Hepatocyte (in vitro differentiated cells): ENCODE results near the gene ANO9. TPM values are rescaled to one million over a fixed set of nuclear protein-coding genes. Genes with fewer than 3 reads are reported as not detected.

Experiments
- DNase-seq: peaks from one replicate; pipeline ENCODE4 v3.0.0-alpha.2; 2016; ENCODE audit warnings: low spot score
- H2AFZ ChIP-seq: fragments of 200-600 bp; sonication (generic); 2 replicates; pipeline ENCODE4 v1.6.0; 2016; ENCODE audit warnings: antibody characterized with exemption, mild to moderate bottlenecking
- H3K27ac ChIP-seq: fragments of 200-600 bp; sonication (generic); 2 replicates; pipeline ENCODE4 v1.5.1; 2016; ENCODE audit warnings: mild to moderate bottlenecking
- H3K27me3 ChIP-seq: fragments of 200-600 bp; sonication (generic); 2 replicates; pipeline ENCODE4 v1.6.1; 2016
- H3K36me3 ChIP-seq: fragments of 200-600 bp; sonication (generic); replicated peaks from 2 replicates; pipeline ENCODE4 v1.5.1; 2016; ENCODE audit warnings: low read depth; ENCODE audit not compliant: insufficient read depth
- H3K4me1 ChIP-seq: fragments of 200-600 bp; sonication (generic); 2 replicates; pipeline ENCODE4 v1.5.1; 2016; ENCODE audit warnings: mild to moderate bottlenecking, moderate library complexity; ENCODE audit not compliant: insufficient read depth
- H3K4me2 ChIP-seq: fragments of 200-600 bp; sonication (generic); 2 replicates; pipeline ENCODE4 v1.6.0; 2016
- H3K4me3 ChIP-seq: fragments of 200-600 bp; sonication (generic); 2 replicates; pipeline ENCODE4 v1.5.1; 2016; ENCODE audit warnings: mild to moderate bottlenecking
- H3K79me2 ChIP-seq: fragments of 200-600 bp; sonication (generic); 2 replicates; pipeline ENCODE4 v1.6.0; 2017; ENCODE audit warnings: mild to moderate bottlenecking
- H3K9me2 ChIP-seq: fragments of 200-600 bp; sonication (generic); replicated peaks from 2 replicates; pipeline ENCODE4 v1.6.0; 2017; ENCODE audit warnings: mild to moderate bottlenecking; ENCODE audit not compliant: insufficient read depth
- H3K9me3 ChIP-seq: fragments of 200-600 bp; sonication (generic); 2 replicates; pipeline ENCODE4 v1.5.1; 2016; ENCODE audit warnings: low read depth, mild to moderate bottlenecking
- H4K20me1 ChIP-seq: fragments of 200-600 bp; sonication (generic); 2 replicates; pipeline ENCODE4 v1.6.0; 2016; ENCODE audit warnings: mild to moderate bottlenecking; ENCODE audit not compliant: insufficient read depth, poor library complexity, severe bottlenecking
- CTCF ChIP-seq: fragments of 200-600 bp; sonication (generic); IDR thresholded peaks from 2 replicates; pipeline ENCODE4 v1.5.1; 2016; ENCODE audit warnings: antibody characterized with exemption, mild to moderate bottlenecking; ENCODE audit not compliant: poor library complexity
- EZH2 ChIP-seq: fragments of 200-600 bp; sonication (generic); IDR thresholded peaks from 2 replicates; pipeline ENCODE4 v1.6.1; 2016; ENCODE audit warnings: antibody characterized with exemption, mild to moderate bottlenecking, borderline replicate concordance
- EZH2phosphoT487 ChIP-seq: fragments of 200-600 bp; sonication (generic); IDR thresholded peaks from one replicate; pipeline ENCODE4 v1.6.1; 2018; ENCODE audit warnings: antibody characterized with exemption, mild to moderate bottlenecking, low read depth, moderate library complexity; ENCODE audit not compliant: unreplicated experiment, severe bottlenecking
- WGBS: methylation state at CpG from one replicate; pipeline ENCODE4 v1.1.6; 2016; ENCODE audit warnings: low lambda C conversion rate; ENCODE audit errors: missing lambda C conversion rate; 5-methylcytosine and 5-hydroxymethylcytosine counted together
- polyA plus RNA-seq: library from polyadenylated mRNA; unstranded; fragments of >200 nt; fragmentation: Nextera tagmentation; extraction: Ambion mirVana; gene quantifications from 2 replicates; pipeline ENCODE4 v1.2.1, GENCODE V29; 2016
- total RNA-seq: library from RNA; depleted of rRNA; stranded (reverse); fragments of >200 nt; gene quantifications from 2 replicates; pipeline ENCODE4 v1.2.3, GENCODE V29; 2014

ANO9 gene
- total and polyA plus RNA-seq, 2 experiments from 2014 or later = 21.2 to 35.7 TPM

DNA sequence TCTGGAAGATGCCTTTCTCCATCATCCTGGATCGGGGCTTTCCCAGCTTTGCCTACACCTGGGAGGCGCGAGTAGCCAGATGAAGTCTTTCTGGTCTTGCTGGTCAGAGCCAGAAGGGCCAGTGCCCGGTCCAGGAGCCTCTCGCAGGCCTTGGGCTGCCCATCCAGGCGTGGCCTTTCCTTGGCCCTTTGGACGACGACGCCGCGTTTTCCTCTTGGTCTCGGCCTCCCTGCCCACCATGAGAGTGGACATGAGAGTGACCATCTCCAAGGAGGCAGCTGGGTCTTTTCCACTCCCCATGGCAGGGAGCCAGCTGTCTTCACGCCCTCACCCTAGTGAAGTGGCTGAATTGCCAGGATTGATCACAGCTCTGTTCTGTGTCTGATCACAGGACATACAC lies 11.8 kb upstream of the ANO9 start:
- Histone ChIP-seq H2AFZ (no peak overlapping the region), H3K27me3 (no peaks in the 10 kb centered on the region), H3K9me3 (no peaks in the 10 kb centered on the region), H3K79me2 (peaks cover 76% of the 10 kb centered on the region), H3K4me3 (no peak overlapping the region), H3K27ac (no peak overlapping the region), H3K4me2 (no peak overlapping the region), H3K4me1 (peaks cover 21% of the 10 kb centered on the region), H4K20me1 (peaks cover 6% of the 10 kb centered on the region), H3K36me3 (no peaks in the 10 kb centered on the region), H3K9me2 (no peaks in the 10 kb centered on the region)
- DNase-seq = no peak
- 97% methylated on average over 12 of the region's 13 CpGs for WGBS
- TF ChIP-seq EZH2phosphoT487 (no peak), CTCF (no peak), EZH2 (no peak)

GRCh38 chr11:452916-453527 lies 11.2 kb upstream of the ANO9 start:
- WGBS = 96% methylated on average over 19 of the region's 19 CpGs
- Histone ChIP-seq H3K36me3 (no peaks in the 10 kb centered on the region), H2AFZ (no peak overlapping the region), H3K27ac (no peak overlapping the region), H4K20me1 (peaks cover 6% of the 10 kb centered on the region), H3K79me2 (peaks cover 74% of the 10 kb centered on the region), H3K4me3 (no peak overlapping the region), H3K4me1 (peaks cover 23% of the 10 kb centered on the region), H3K9me3 (no peaks in the 10 kb centered on the region), H3K9me2 (no peaks in the 10 kb centered on the region), H3K27me3 (no peaks in the 10 kb centered on the region), H3K4me2 (no peak overlapping the region)
- no peak for DNase-seq
- TF ChIP-seq EZH2phosphoT487 (no peak), EZH2 (no peak), CTCF (no peak)

GRCh38 chr11:452203-452744 lies 10.5 kb upstream of the ANO9 start:
- no peak for DNase-seq
- 91% methylated on average over 12 of the region's 12 CpGs for WGBS
- H2AFZ ChIP-seq = no peak overlapping the region
- no peak overlapping the region for H3K4me3 ChIP-seq
- TF ChIP-seq EZH2 (no peak), EZH2phosphoT487 (no peak)
- peaks cover 27% of the 10 kb centered on the region for H3K4me1 ChIP-seq
- no peaks in the 10 kb centered on the region for H3K9me2 ChIP-seq
- peaks cover 68% of the 10 kb centered on the region for H3K79me2 ChIP-seq
- peak overlapping the region; percentile 87 for H3K4me2 ChIP-seq
- no peaks in the 10 kb centered on the region for H3K9me3 ChIP-seq
- H3K27me3 ChIP-seq = no peaks in the 10 kb centered on the region
- H3K27ac ChIP-seq = no peak overlapping the region
- peaks cover 6% of the 10 kb centered on the region for H4K20me1 ChIP-seq
- no peaks in the 10 kb centered on the region for H3K36me3 ChIP-seq

DNA sequence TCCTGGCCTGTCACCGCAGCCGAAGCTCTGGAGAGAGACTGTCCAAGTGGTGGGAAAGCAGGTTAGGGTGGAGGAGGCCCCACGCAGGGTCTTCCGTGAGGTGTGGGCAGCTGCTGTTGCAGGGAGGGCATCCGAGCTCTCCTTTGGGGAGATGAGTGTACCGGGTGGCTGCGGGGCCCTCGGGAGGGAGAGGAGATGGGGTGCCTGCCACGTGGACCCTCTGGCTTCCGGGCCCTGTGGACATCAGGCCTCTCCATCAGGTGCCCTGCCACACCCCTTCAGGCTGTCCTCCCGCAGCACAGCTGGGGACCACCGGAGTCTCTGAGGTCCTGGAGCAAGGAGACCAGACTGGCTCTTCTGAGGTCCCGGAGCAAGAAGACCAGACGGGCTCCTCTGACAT lies 9.9 kb upstream of the ANO9 start:
- Histone ChIP-seq H4K20me1 (peaks cover 6% of the 10 kb centered on the region), H3K4me2 (peak overlapping the region; percentile 87), H2AFZ (no peak overlapping the region), H3K27ac (no peak overlapping the region), H3K79me2 (peaks cover 65% of the 10 kb centered on the region), H3K9me3 (no peaks in the 10 kb centered on the region), H3K27me3 (no peaks in the 10 kb centered on the region), H3K36me3 (no peaks in the 10 kb centered on the region), H3K4me1 (peaks cover 27% of the 10 kb centered on the region), H3K9me2 (no peaks in the 10 kb centered on the region), H3K4me3 (no peak overlapping the region)
- DNase-seq = no peak
- no peak for TF ChIP-seq EZH2
- TF ChIP-seq EZH2phosphoT487 = no peak
- TF ChIP-seq CTCF = no peak
- 93% methylated on average over 14 of the region's 14 CpGs for WGBS
